Superior temporal gyrus (tissue), 1 donor: ENCODE measurements around the gene TAF1C.
"Not testable (repeated sequence)": the region's sequence is repeated elsewhere in the genome, so short reads cannot be mapped to it uniquely, and the experiment has no call there.

Source experiments
- DNase-seq: peaks from one replicate; pipeline ENCODE4 v3.0.0-alpha.2; 2016; ENCODE audit errors: extremely low spot score

TAF1C gene

GRCh38 chr16:84207879-84208278 lies 21.0 kb upstream of the TAF1C start:
- no peak for DNase-seq

GRCh38 chr16:84207251-84207650 lies 20.4 kb upstream of the TAF1C start:
- DNase-seq = no peak

GRCh38 chr16:84205976-84206691 lies 19.3 kb upstream of the TAF1C start:
- no peak for DNase-seq

- DNase-seq = not testable (repeated sequence)
These were observed 18.3 kb upstream of the TAF1C start for GRCh38 chr16:84205123-84205522.

GRCh38 chr16:84204551-84204950 lies 17.7 kb upstream of the TAF1C start:
- not testable (repeated sequence) for DNase-seq

- peak; percentile 51 for DNase-seq
These were observed 13.0 kb upstream of the TAF1C start for GRCh38 chr16:84199861-84200260.

- DNase-seq = no peak
These were observed 12.2 kb upstream of the TAF1C start for GRCh38 chr16:84199097-84199496.

GRCh38 chr16:84198401-84198800 lies 11.5 kb upstream of the TAF1C start:
- no peak for DNase-seq

- no peak for DNase-seq
These were observed 10.7 kb upstream of the TAF1C start for GRCh38 chr16:84197466-84198128.

GRCh38 chr16:84196727-84197394 lies 10.0 kb upstream of the TAF1C start:
- no peak for DNase-seq

- DNase-seq = no peak
These were observed 9.2 kb upstream of the TAF1C start for GRCh38 chr16:84196101-84196500.

GRCh38 chr16:84195201-84196093 lies 8.6 kb upstream of the TAF1C start:
- no peak for DNase-seq

- no peak for DNase-seq
These were observed 7.8 kb upstream of the TAF1C start for GRCh38 chr16:84194470-84195200.

GRCh38 chr16:84194018-84194417 lies 7.2 kb upstream of the TAF1C start:
- no peak for DNase-seq

- DNase-seq = no peak
These were observed 6.6 kb upstream of the TAF1C start for GRCh38 chr16:84193480-84193879.

GRCh38 chr16:84191466-84191865 lies 4.6 kb upstream of the TAF1C start:
- no peak for DNase-seq

- DNase-seq = no peak
These were observed 4.0 kb upstream of the TAF1C start, which contains the start of gene ADAD2 for GRCh38 chr16:84190731-84191388. Gene ADAD2, plus strand, starts transcription at chr16:84191157. Its CDS starts 74 bp downstream, at chr16:84191231.

GRCh38 chr16:84184775-84185174 lies 2.1 kb downstream of the TAF1C start:
- no peak for DNase-seq

- no peak for DNase-seq
These were observed 2.8 kb downstream of the TAF1C start for GRCh38 chr16:84183911-84184591.

GRCh38 chr16:84183572-84183875 lies 3.3 kb downstream of the TAF1C start:
- no peak for DNase-seq
